Nephron (organoid): Measurements from ENCODE around the gene ZDHHC14.
"Not testable (repeated sequence)": the region's sequence is repeated elsewhere in the genome, so short reads cannot be mapped to it uniquely, and the experiment has no call there.

ENCODE experiments used
- H3K27ac Mint-ChIP-seq, 3 experiments: 2 replicates each; pipeline ENCODE4 v1.8.0; 2020; ENCODE audit warnings: mixed read lengths in 3 of 3, mild to moderate bottlenecking in 2 of 3, moderate library complexity in 1 of 3
- H3K27me3 Mint-ChIP-seq: 2 replicates; pipeline ENCODE4 v1.8.0; 2021; ENCODE audit warnings: low read depth, mild to moderate bottlenecking, moderate library complexity, mixed read lengths
- H3K36me3 Mint-ChIP-seq: 2 replicates; pipeline ENCODE4 v1.8.0; 2020; ENCODE audit warnings: low read depth, mixed read lengths
- H3K4me1 Mint-ChIP-seq: 2 replicates; pipeline ENCODE4 v1.8.0; 2020; ENCODE audit warnings: mixed read lengths
- H3K4me3 Mint-ChIP-seq, 3 experiments: 2 replicates each; pipeline ENCODE4 v1.8.0; 2020; ENCODE audit warnings: mild to moderate bottlenecking in 3 of 3, mixed read lengths in 3 of 3, moderate library complexity in 2 of 3
- H3K9me3 Mint-ChIP-seq: 2 replicates; pipeline ENCODE4 v1.8.0; 2020; ENCODE audit warnings: mixed read lengths
- CTCF ChIP-seq, 3 experiments: fragments of 200-600 bp; sonication (generic); IDR thresholded peaks; one replicate each; pipeline ENCODE4 v1.5.0; 2021; ENCODE audit warnings: antibody characterized with exemption in 3 of 3; ENCODE audit not compliant: unreplicated experiment in 3 of 3

Gene ZDHHC14

GRCh38 chr6:157386454-157386853 lies 5.5 kb downstream of the ZDHHC14 start:
- H3K4me3 Mint-ChIP-seq, result no peak overlapping the region
- H3K9me3 Mint-ChIP-seq, result peaks cover 28% of the 10 kb centered on the region
- TF ChIP-seq CTCF (IDR thresholded peaks at IDR 0.05; ENCODE audit: unreplicated experiment in 3 of 3), result no peak
- no peak overlapping the region for H3K27ac Mint-ChIP-seq
- H3K36me3 Mint-ChIP-seq, result peaks cover 21% of the 10 kb centered on the region
- peaks cover 20% of the 10 kb centered on the region for H3K27me3 Mint-ChIP-seq
- H3K4me1 Mint-ChIP-seq, result peaks cover 18% of the 10 kb centered on the region

GRCh38 chr6:157388924-157389323 lies 7.9 kb downstream of the ZDHHC14 start:
- peaks cover 39% of the 10 kb centered on the region for H3K36me3 Mint-ChIP-seq
- H3K27me3 Mint-ChIP-seq, result peaks cover 10% of the 10 kb centered on the region
- peaks cover 5% of the 10 kb centered on the region for H3K4me1 Mint-ChIP-seq
- H3K27ac Mint-ChIP-seq, result no peak overlapping the region
- H3K9me3 Mint-ChIP-seq, result peaks cover 45% of the 10 kb centered on the region
- no peak overlapping the region for H3K4me3 Mint-ChIP-seq
- TF ChIP-seq CTCF (IDR thresholded peaks at IDR 0.05; ENCODE audit: unreplicated experiment in 3 of 3), result no peak

GRCh38 chr6:157390273-157391060 lies 9.5 kb downstream of the ZDHHC14 start:
- H3K27me3 Mint-ChIP-seq, result peaks cover 1% of the 10 kb centered on the region
- H3K4me3 Mint-ChIP-seq, result no peak overlapping the region
- H3K27ac Mint-ChIP-seq, result no peak overlapping the region
- H3K36me3 Mint-ChIP-seq, result peaks cover 43% of the 10 kb centered on the region
- peaks cover 48% of the 10 kb centered on the region for H3K9me3 Mint-ChIP-seq
- TF ChIP-seq CTCF (IDR thresholded peaks at IDR 0.05; ENCODE audit: unreplicated experiment in 3 of 3), result no peak
- H3K4me1 Mint-ChIP-seq, result no peaks in the 10 kb centered on the region

- no peaks in the 10 kb centered on the region for H3K4me1 Mint-ChIP-seq
These were observed 12.1 kb downstream of the ZDHHC14 start for GRCh38 chr6:157392927-157393668.

GRCh38 chr6:157393669-157394327 lies 12.8 kb downstream of the ZDHHC14 start:
- Mint-ChIP-seq H3K4me1 (no peaks in the 10 kb centered on the region), H3K36me3 (peaks cover 40% of the 10 kb centered on the region), H3K4me3 (no peak overlapping the region), H3K27me3 (no peaks in the 10 kb centered on the region), H3K9me3 (peaks cover 41% of the 10 kb centered on the region), H3K27ac (no peak overlapping the region)
- TF ChIP-seq CTCF (IDR thresholded peaks at IDR 0.05; ENCODE audit: unreplicated experiment in 3 of 3), result no peak

More at GRCh38 chr6:157392927-157393668, 12.1 kb downstream of the ZDHHC14 start:
- no peak overlapping the region for H3K27ac Mint-ChIP-seq
- H3K4me3 Mint-ChIP-seq, result no peak overlapping the region
- TF ChIP-seq CTCF (IDR thresholded peaks at IDR 0.05; ENCODE audit: unreplicated experiment in 3 of 3), result no peak
- no peaks in the 10 kb centered on the region for H3K27me3 Mint-ChIP-seq
- H3K9me3 Mint-ChIP-seq, result peaks cover 47% of the 10 kb centered on the region
- H3K36me3 Mint-ChIP-seq, result peaks cover 43% of the 10 kb centered on the region

- not testable (repeated sequence) for H3K4me3 Mint-ChIP-seq, H3K4me1 Mint-ChIP-seq, H3K27me3 Mint-ChIP-seq, H3K27ac Mint-ChIP-seq
- Mint-ChIP-seq H3K36me3 (peaks cover 31% of the 10 kb centered on the region), H3K9me3 (peaks cover 32% of the 10 kb centered on the region)
These were observed 14.2 kb downstream of the ZDHHC14 start for GRCh38 chr6:157395199-157395598.
